HepG2 (cell line): ENCODE results near the gene GATAD2B. TPM values are rescaled to one million over a fixed set of nuclear protein-coding genes. Genes with fewer than 3 reads are reported as not detected.

Experiments used
- ATAC-seq: fragments of 200-7000 bp; cut with Tn5 transposase; 3 replicates; pipeline ENCODE4 v1.9.1; 2020; ENCODE audit warnings: mild to moderate bottlenecking, moderate library complexity
- BruUV-seq: library from RNA; stranded (reverse); fragments of 400-500 nt; replicated peaks from 2 replicates; lab custom pipeline; 2021; lab: Mats Ljungman, UMichigan
- CTCF ChIA-PET: fragments of 300-600 bp; formaldehyde crosslinking; extraction: SDS; loops from one replicate; lab custom pipeline; 2021; ENCODE audit warnings: low total read pairs, inconsistent platforms, low intra/inter-chr PET ratio; lab: Yijun Ruan, JAX
- POLR2A ChIA-PET: fragments of 350-600 bp; sonication (Branson Sonifier 250); formaldehyde crosslinking; loops from one replicate; lab custom pipeline; 2020; ENCODE audit warnings: antibody characterized with exemption, inconsistent platforms; lab: Yijun Ruan, JAX
- DNase-seq: peaks from one replicate; pipeline ENCODE4 v3.0.0-alpha.2; 2015; ENCODE audit warnings: low spot score
- FAIRE-seq: peaks from 3 replicates; lab custom pipeline; 2011; peaks lifted over from hg19 to GRCh38; lab: Jason Lieb, UNC
- H2AFZ ChIP-seq: one replicate; pipeline ENCODE4 v1.6.1; 2011; ENCODE audit warnings: low read length, inconsistent platforms
- H3K27ac ChIP-seq: fragments of 300-600 bp; 3 replicates; pipeline ENCODE4 v1.8.0; 2011; ENCODE audit warnings: mixed run types, mild to moderate bottlenecking, mixed read lengths, low read length, inconsistent platforms; ENCODE audit not compliant: insufficient read depth; ENCODE audit errors: extremely low read length
- H3K27me3 ChIP-seq, 2 experiments: fragments of 200-600 bp in 1 of 2; 2 replicates in 1 of 2; 3 replicates in 1 of 2; pipeline versions ENCODE4 v1.6.0 to v1.8.0; 2011; ENCODE audit warnings: low read length in 2 of 2, mild to moderate bottlenecking in 2 of 2, moderate library complexity in 2 of 2, inconsistent platforms in 1 of 2; ENCODE audit not compliant: insufficient read depth in 2 of 2, control insufficient read depth in 1 of 2
- H3K36me3 ChIP-seq, 2 experiments: fragments of 200-600 bp in 1 of 2; replicated peaks in 1 of 2; 2 replicates in 1 of 2; 3 replicates in 1 of 2; pipeline versions ENCODE4 v1.5.1 to v1.8.0; 2011; ENCODE audit warnings: low read length in 2 of 2, inconsistent platforms in 1 of 2; ENCODE audit not compliant: insufficient read depth in 2 of 2, control insufficient read depth in 1 of 2
- H3K4me1 ChIP-seq: 2 replicates; pipeline ENCODE4 v1.5.1; 2012; ENCODE audit warnings: low read length, inconsistent platforms; ENCODE audit not compliant: insufficient read depth
- H3K4me2 ChIP-seq: 2 replicates; pipeline ENCODE4 v1.6.0; 2011; ENCODE audit warnings: low read depth, low read length, inconsistent platforms
- H3K4me3 ChIP-seq, 3 experiments: fragments of 200-600 bp in 1 of 3; sonication (generic), shearing (Covaris generic) in 1 of 3; replicated peaks in 1 of 3; 2 replicates each; pipeline ENCODE4 v1.5.1; 2011 to 2016; ENCODE audit warnings: low read length in 3 of 3, inconsistent platforms in 2 of 3, low read depth in 2 of 3, mild to moderate bottlenecking in 2 of 3, control low read depth in 1 of 3, mixed read lengths in 1 of 3; ENCODE audit not compliant: insufficient read depth in 1 of 3
- H3K79me2 ChIP-seq: one replicate; pipeline ENCODE4 v1.6.1; 2011; ENCODE audit warnings: low read length, inconsistent platforms; ENCODE audit not compliant: insufficient read depth
- H3K9ac ChIP-seq: 2 replicates; pipeline ENCODE4 v1.6.0; 2011; ENCODE audit warnings: mild to moderate bottlenecking, low read depth, low read length, inconsistent platforms; ENCODE audit not compliant: insufficient read depth
- H3K9me3 ChIP-seq: 2 replicates; pipeline ENCODE4 v1.5.1; 2012; ENCODE audit warnings: mild to moderate bottlenecking, low read length
- H4K20me1 ChIP-seq: 2 replicates; pipeline ENCODE4 v1.6.0; 2011; ENCODE audit warnings: inconsistent platforms, mild to moderate bottlenecking, low read length, moderate library complexity; ENCODE audit not compliant: insufficient read depth
- KDM1A ChIP-seq: IDR thresholded peaks from 2 replicates; pipeline ENCODE4 v1.6.1; 2016; ENCODE audit warnings: missing compliant biosample characterization
- PLRG1 ChIP-seq: fragments of 450-650 bp; conservative IDR thresholded peaks from 2 replicates; pipeline ENCODE4 v1.6.1; 2016
- ZFP62 ChIP-seq: sonication (generic); formaldehyde crosslinking; IDR thresholded peaks from 2 replicates; pipeline ENCODE4 v1.4.0; 2020; ENCODE audit warnings: missing genetic modification reagents
- ZNF451 ChIP-seq: sonication (generic); formaldehyde crosslinking; IDR thresholded peaks from 2 replicates; pipeline ENCODE4 v1.5.0; 2020; ENCODE audit warnings: mild to moderate bottlenecking, missing genetic modification reagents
- WGBS: methylation state at CpG from one replicate; pipeline ENCODE4 v1.1.6; 2017; ENCODE audit warnings: low lambda C conversion rate; 5-methylcytosine and 5-hydroxymethylcytosine counted together
- in situ Hi-C: cut with HindIII; loops from 2 replicates; pipeline ENCODE4 v1.10.0; 2017; ENCODE audit warnings: low pct_unique_long_range_greater_than_20kb; ENCODE audit not compliant: extremely low pct_ligation_motif_present
- intact Hi-C: fragments of 100-400 bp; cut with micrococcal nuclease; formaldehyde crosslinking; loops from one replicate; pipeline ENCODE4 v1.10.0; 2022; ENCODE audit not compliant: unreplicated experiment
- polyA plus RNA-seq, 8 experiments: library from polyadenylated mRNA; depleted of rRNA in 3 of 8; stranded (reverse) in 7 of 8; unstranded in 1 of 8; fragments of >200 nt; fragmentation: Illumina TruSeq in 4 of 8; extraction: Trizol in 4 of 8; gene quantifications; 2 replicates each; pipeline versions ENCODE4 v1.2.1 to v1.2.3, GENCODE V29; 2011 to 2016; ENCODE audit warnings: low read depth in 4 of 8, missing spikeins in 1 of 8, mixed read lengths in 1 of 8; ENCODE audit not compliant: insufficient read depth in 1 of 8
- total RNA-seq, 5 experiments: library from RNA; depleted of rRNA; stranded (reverse); fragments of >200 nt; fragmentation: Illumina TruSeq; extraction: Trizol; gene quantifications; 2 replicates each; pipeline ENCODE4 v1.2.3, GENCODE V29; 2016; ENCODE audit warnings: low read depth in 1 of 5
- TF ChIP-seq, protein P1 (sequence below): conservative IDR thresholded peaks from 2 replicates; pipeline ENCODE4 v1.6.1; 2018; ENCODE audit warnings: missing genetic modification reagents
- TF ChIP-seq, protein P2 (sequence below): sonication (generic); formaldehyde crosslinking; IDR thresholded peaks from 2 replicates; pipeline ENCODE4 v1.5.0; 2020; ENCODE audit warnings: missing genetic modification reagents
- TF ChIP-seq, protein P3 (sequence below): sonication (generic); formaldehyde crosslinking; IDR thresholded peaks from 2 replicates; pipeline ENCODE4 v1.4.0; 2020; ENCODE audit warnings: missing genetic modification reagents
- TF ChIP-seq, protein P4 (sequence below): sonication (generic); formaldehyde crosslinking; IDR thresholded peaks from 2 replicates; pipeline ENCODE4 v1.8.1; 2022; ENCODE audit warnings: low read depth, mild to moderate bottlenecking, missing genetic modification reagents
- TF ChIP-seq, protein P5 (sequence below): IDR thresholded peaks from 2 replicates; pipeline ENCODE4 v1.6.1; 2016; ENCODE audit warnings: low read depth, control low read depth
- TF ChIP-seq, protein P6 (sequence below): sonication (generic); formaldehyde crosslinking; IDR thresholded peaks from 2 replicates; pipeline ENCODE4 v1.4.0; 2020; ENCODE audit warnings: missing genetic modification reagents, borderline replicate concordance

GATAD2B gene
- total and polyA plus RNA-seq, 2 of the 13 experiments (the other 11 are each of a cell fraction or from before 2014, with no cell fraction given): 3.2 to 5.2 TPM

DNA sequence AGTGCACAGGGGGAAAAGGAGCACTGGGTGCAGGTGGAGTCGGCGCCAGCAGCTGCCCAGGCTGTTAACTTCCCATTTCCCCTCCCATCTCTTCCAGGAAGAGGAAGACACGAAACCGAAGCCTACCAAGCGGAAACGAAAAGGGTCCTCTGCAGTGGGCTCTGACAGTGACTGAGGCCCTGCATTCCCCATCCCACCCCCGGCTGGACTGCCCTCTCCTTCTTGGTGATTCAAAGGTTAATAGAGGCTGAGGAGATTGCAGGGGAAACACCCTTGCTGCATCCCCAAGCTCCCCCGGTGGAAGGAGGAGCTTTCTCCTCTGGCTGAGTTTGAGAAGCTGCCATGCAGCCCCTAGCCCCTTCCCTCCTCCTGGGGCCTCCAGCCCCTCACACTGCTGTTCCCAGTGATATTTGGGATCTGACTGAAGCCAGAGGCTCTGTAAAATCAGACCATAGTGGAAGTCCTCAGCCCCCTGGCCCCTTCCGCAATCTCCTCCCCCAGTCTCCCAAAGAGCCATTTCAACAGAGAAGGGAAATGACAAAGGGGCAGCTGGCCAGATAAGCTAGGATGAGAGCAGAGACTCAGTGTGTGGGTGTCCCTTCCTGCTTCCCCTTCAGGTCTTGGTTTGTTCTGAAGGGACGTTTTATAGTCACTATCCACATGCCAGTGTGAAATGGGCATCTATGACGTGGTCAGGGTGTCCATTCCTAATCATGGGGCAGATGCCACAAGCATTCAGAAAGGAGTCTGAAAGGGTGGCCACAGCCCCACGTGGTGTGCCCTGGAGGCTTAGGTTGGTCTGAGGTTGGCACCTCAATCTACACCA is 149.5 kb downstream of the GATAD2B start:
- Histone ChIP-seq H3K4me2 (no peak overlapping the region), H3K79me2 (no peaks in the 10 kb centered on the region)
- DNase-seq (no peak), FAIRE-seq (no peak)
- TF ChIP-seq, protein P1, sequence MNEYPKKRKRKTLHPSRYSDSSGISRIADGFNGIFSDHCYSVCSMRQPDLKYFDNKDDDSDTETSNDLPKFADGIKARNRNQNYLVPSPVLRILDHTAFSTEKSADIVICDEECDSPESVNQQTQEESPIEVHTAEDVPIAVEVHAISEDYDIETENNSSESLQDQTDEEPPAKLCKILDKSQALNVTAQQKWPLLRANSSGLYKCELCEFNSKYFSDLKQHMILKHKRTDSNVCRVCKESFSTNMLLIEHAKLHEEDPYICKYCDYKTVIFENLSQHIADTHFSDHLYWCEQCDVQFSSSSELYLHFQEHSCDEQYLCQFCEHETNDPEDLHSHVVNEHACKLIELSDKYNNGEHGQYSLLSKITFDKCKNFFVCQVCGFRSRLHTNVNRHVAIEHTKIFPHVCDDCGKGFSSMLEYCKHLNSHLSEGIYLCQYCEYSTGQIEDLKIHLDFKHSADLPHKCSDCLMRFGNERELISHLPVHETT: no peak
- TF ChIP-seq, protein P2, sequence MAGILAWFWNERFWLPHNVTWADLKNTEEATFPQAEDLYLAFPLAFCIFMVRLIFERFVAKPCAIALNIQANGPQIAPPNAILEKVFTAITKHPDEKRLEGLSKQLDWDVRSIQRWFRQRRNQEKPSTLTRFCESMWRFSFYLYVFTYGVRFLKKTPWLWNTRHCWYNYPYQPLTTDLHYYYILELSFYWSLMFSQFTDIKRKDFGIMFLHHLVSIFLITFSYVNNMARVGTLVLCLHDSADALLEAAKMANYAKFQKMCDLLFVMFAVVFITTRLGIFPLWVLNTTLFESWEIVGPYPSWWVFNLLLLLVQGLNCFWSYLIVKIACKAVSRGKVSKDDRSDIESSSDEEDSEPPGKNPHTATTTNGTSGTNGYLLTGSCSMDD (CRISPR knock-in tag): no peak
- TF ChIP-seq, protein P3, sequence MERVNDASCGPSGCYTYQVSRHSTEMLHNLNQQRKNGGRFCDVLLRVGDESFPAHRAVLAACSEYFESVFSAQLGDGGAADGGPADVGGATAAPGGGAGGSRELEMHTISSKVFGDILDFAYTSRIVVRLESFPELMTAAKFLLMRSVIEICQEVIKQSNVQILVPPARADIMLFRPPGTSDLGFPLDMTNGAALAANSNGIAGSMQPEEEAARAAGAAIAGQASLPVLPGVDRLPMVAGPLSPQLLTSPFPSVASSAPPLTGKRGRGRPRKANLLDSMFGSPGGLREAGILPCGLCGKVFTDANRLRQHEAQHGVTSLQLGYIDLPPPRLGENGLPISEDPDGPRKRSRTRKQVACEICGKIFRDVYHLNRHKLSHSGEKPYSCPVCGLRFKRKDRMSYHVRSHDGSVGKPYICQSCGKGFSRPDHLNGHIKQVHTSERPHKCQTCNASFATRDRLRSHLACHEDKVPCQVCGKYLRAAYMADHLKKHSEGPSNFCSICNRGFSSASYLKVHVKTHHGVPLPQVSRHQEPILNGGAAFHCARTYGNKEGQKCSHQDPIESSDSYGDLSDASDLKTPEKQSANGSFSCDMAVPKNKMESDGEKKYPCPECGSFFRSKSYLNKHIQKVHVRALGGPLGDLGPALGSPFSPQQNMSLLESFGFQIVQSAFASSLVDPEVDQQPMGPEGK (CRISPR knock-in tag): no peak
- TF ChIP-seq, protein P4, sequence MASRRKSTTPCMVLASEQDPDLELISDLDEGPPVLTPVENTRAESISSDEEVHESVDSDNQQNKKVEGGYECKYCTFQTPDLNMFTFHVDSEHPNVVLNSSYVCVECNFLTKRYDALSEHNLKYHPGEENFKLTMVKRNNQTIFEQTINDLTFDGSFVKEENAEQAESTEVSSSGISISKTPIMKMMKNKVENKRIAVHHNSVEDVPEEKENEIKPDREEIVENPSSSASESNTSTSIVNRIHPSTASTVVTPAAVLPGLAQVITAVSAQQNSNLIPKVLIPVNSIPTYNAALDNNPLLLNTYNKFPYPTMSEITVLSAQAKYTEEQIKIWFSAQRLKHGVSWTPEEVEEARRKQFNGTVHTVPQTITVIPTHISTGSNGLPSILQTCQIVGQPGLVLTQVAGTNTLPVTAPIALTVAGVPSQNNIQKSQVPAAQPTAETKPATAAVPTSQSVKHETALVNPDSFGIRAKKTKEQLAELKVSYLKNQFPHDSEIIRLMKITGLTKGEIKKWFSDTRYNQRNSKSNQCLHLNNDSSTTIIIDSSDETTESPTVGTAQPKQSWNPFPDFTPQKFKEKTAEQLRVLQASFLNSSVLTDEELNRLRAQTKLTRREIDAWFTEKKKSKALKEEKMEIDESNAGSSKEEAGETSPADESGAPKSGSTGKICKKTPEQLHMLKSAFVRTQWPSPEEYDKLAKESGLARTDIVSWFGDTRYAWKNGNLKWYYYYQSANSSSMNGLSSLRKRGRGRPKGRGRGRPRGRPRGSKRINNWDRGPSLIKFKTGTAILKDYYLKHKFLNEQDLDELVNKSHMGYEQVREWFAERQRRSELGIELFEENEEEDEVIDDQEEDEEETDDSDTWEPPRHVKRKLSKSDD: no peak
- no peak for TF ChIP-seq KDM1A (CRISPR knock-in tag)
- TF ChIP-seq ZNF451: no peak
- TF ChIP-seq PLRG1: no peak
- TF ChIP-seq, protein P5, sequence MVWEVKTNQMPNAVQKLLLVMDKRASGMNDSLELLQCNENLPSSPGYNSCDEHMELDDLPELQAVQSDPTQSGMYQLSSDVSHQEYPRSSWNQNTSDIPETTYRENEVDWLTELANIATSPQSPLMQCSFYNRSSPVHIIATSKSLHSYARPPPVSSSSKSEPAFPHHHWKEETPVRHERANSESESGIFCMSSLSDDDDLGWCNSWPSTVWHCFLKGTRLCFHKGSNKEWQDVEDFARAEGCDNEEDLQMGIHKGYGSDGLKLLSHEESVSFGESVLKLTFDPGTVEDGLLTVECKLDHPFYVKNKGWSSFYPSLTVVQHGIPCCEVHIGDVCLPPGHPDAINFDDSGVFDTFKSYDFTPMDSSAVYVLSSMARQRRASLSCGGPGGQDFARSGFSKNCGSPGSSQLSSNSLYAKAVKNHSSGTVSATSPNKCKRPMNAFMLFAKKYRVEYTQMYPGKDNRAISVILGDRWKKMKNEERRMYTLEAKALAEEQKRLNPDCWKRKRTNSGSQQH (CRISPR knock-in tag): no peak
- TF ChIP-seq ZFP62: no peak
- TF ChIP-seq, protein P6, sequence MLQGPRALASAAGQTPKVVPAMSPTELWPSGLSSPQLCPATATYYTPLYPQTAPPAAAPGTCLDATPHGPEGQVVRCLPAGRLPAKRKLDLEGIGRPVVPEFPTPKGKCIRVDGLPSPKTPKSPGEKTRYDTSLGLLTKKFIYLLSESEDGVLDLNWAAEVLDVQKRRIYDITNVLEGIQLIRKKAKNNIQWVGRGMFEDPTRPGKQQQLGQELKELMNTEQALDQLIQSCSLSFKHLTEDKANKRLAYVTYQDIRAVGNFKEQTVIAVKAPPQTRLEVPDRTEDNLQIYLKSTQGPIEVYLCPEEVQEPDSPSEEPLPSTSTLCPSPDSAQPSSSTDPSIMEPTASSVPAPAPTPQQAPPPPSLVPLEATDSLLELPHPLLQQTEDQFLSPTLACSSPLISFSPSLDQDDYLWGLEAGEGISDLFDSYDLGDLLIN (CRISPR knock-in tag): no peak
- TF ChIP-seq, all 625 proteins: peak for 0
- CTCF ChIA-PET: no interaction called here
- H3K4me3 ChIP-seq: no peak overlapping the region
- no peak overlapping the region for H3K9ac ChIP-seq
- H3K9me3 ChIP-seq: no peaks in the 10 kb centered on the region
- in situ Hi-C loops (loop anchor here (5.0 to 10.0 kb wide), 2 partner anchors 96 to 259 kb away; partner anchors contain the start of gene NPR1), intact Hi-C loops (no loop called here)
- no peaks in the 10 kb centered on the region for H3K27me3 ChIP-seq
- POLR2A ChIA-PET: interaction anchor here (2.6 kb wide), 1 partner anchor 10 kb away, joined by 8 read pairs; no protein-coding TSS in a partner anchor
- H2AFZ ChIP-seq: no peak overlapping the region
- no peaks in the 10 kb centered on the region for H4K20me1 ChIP-seq
- no peak overlapping the region for H3K27ac ChIP-seq
- peaks cover 6 to 29% of the 10 kb centered on the region in 2 experiments; a peak in 4 of 5 replicates for H3K36me3 ChIP-seq
- no peak for ATAC-seq
- WGBS: 91% methylated on average over 11 of the region's 12 CpGs
- BruUV-seq: no TSS peak
- H3K4me1 ChIP-seq: peaks cover 51% of the 10 kb centered on the region
